ENCODE measurements around the gene UTY.

The UTY gene

DNA sequence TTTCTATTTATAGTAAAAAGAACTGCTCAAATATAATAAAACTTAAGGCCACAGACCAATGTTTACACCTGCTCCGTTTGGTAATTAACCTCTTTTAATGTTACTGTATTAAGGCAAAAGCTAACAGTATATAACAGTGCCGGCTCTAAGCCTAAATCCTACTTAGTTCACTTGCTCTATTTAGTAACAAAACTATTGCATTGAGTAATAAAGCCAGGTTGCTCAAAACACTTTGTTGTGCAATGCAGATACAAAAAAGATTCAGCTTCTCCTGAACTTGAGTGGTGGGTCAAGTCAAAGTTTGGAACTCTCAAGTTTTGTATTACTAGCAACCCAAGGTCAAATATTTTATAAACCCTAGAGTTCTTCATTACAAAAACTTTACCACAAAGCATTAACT lies 116.2 kb downstream of the UTY start:
- Mint-ChIP-seq H3K27me3 (no peaks in the 10 kb centered on the region), H3K4me3 (no peak overlapping the region), H3K9me3 (no peaks in the 10 kb centered on the region), H3K36me3 (ENCODE audit: low read depth) (peaks cover 25% of the 10 kb centered on the region), H3K27ac (no peak overlapping the region), H3K4me1 (ENCODE audit: low read depth) (peaks cover 10% of the 10 kb centered on the region)
- intact Hi-C loops (cut with micrococcal nuclease): no loop called here

DNA sequence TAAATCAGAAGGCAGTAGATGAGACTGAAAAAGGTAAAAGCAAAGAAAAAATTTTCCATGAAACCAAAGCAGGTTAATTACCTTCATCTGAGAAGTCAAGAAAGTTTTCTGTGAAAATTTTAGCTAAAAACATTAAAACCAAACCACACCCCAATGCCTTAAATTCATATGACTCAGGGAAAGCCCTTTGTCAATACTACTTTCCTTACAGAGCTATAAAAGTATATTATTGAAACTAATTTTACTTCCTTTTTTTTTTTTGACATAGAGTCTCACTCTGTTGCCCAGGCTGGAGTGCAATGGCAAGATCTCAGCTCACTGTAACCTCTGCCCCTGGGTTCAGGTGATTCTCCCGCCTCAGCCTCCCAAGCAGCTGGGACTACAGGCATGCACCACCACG lies 117.2 kb downstream of the UTY start:
- H3K27me3 Mint-ChIP-seq: no peaks in the 10 kb centered on the region
- H3K4me3 Mint-ChIP-seq: no peak overlapping the region
- peaks cover 24% of the 10 kb centered on the region for H3K36me3 Mint-ChIP-seq (ENCODE audit: low read depth)
- no peak overlapping the region for H3K27ac Mint-ChIP-seq
- H3K4me1 Mint-ChIP-seq (ENCODE audit: low read depth): peaks cover 10% of the 10 kb centered on the region
- intact Hi-C loops (cut with micrococcal nuclease): no loop called here
- no peaks in the 10 kb centered on the region for H3K9me3 Mint-ChIP-seq

DNA sequence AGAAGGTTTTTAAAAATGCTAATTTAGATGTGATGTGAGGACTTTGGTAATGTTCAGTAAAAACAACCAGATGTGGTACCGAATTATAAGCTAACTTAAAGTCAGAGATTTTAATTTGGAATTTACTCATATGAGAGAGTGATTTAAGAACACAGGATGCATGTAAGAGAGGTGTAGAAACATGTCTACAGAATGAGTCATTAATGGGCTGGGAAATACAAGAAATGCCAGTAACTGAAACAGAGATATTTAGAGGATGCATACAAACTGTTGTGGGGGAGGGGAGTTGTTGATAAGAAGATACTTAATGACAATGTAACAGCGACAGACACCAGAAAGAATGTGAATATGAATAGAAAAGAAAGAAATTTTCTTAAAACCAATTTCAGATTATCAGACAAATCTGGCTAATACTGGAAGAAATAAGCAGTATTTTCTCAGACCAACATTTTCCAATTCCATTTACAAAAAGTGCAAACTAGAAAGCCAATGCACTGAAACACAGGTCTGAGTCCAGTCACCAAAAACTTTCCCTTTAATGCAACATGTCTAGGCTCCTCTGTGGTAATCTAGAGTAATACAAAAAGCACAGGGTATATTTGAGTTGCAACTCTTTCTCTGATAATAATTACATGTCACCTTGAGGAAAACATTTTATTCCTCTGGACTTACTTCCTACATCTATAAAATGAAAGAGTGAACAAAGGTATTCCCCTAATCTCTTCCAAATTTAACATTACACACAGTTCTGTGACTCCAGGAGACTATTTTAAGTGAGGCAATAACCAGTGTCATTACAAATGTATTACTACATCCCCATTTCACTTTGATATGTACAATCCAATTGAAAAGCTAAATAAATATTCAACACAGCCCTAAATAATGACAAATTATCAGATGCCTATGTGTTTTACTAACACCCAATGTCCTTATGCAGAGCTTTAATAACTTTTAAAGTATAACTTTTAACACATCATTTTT lies 117.9 kb downstream of the UTY start:
- H3K36me3 Mint-ChIP-seq (ENCODE audit: low read depth): peaks cover 26% of the 10 kb centered on the region
- H3K4me1 Mint-ChIP-seq (ENCODE audit: low read depth): peaks cover 10% of the 10 kb centered on the region
- H3K27ac Mint-ChIP-seq: no peak overlapping the region
- H3K27me3 Mint-ChIP-seq: no peaks in the 10 kb centered on the region
- no peaks in the 10 kb centered on the region for H3K9me3 Mint-ChIP-seq
- intact Hi-C loops (cut with micrococcal nuclease): no loop called here
- no peak overlapping the region for H3K4me3 Mint-ChIP-seq

DNA sequence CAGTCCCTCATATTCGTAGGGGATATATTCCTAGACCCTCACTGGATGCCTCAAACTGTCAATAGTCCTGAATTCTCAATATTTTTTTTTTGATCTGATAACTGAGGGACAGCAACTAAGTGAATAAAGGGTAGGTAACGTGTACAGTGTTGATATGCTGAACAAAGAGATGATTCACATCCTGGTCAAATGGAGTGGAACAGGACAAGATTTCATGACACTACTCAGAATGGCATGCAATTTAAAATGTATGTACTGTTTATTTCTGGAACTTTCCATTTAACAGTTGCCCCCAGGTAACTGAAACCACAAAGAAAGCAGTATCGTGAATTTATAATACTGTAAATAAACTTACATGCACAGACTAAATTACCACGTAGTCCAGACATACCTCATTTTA lies 128.4 kb downstream of the UTY start:
- H3K9me3 Mint-ChIP-seq: no peaks in the 10 kb centered on the region

DNA sequence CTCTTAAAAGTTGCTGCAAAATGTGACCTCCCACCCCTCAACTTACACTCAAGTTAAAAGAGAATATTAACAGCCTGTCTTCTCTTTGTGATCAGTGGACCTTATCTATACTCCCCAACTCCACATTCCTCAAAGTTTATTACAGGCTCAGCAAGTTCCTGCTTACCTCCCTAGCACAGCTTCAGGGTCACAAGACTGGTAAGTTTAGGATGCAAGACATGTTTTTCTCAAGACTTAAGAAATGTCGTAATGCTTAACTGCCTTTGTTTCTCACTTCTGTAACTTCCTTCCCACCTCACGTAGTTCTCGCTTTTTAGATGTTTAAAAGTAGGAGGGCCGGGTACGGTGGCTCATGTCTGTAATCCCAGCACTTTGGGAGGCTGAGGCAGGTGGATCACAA lies 132.7 kb downstream of the UTY start:
- intact Hi-C loops (cut with micrococcal nuclease): no loop called here
- no peaks in the 10 kb centered on the region for H3K27me3 Mint-ChIP-seq
- no peak overlapping the region for H3K4me3 Mint-ChIP-seq
- H3K36me3 Mint-ChIP-seq (ENCODE audit: low read depth): peaks cover 58% of the 10 kb centered on the region
- H3K27ac Mint-ChIP-seq: peak overlapping the region; percentile 15
- no peaks in the 10 kb centered on the region for H3K9me3 Mint-ChIP-seq
- peaks cover 25% of the 10 kb centered on the region for H3K4me1 Mint-ChIP-seq (ENCODE audit: low read depth)

More for the DNA sequence above, 128.4 kb downstream of the UTY start:
- H3K4me3 Mint-ChIP-seq: no peak overlapping the region
- H3K36me3 Mint-ChIP-seq (ENCODE audit: low read depth): peaks cover 60% of the 10 kb centered on the region
- H3K27me3 Mint-ChIP-seq: no peaks in the 10 kb centered on the region
- H3K27ac Mint-ChIP-seq: no peak overlapping the region
- intact Hi-C loops (cut with micrococcal nuclease): no loop called here
- H3K4me1 Mint-ChIP-seq (ENCODE audit: low read depth): peaks cover 25% of the 10 kb centered on the region

DNA sequence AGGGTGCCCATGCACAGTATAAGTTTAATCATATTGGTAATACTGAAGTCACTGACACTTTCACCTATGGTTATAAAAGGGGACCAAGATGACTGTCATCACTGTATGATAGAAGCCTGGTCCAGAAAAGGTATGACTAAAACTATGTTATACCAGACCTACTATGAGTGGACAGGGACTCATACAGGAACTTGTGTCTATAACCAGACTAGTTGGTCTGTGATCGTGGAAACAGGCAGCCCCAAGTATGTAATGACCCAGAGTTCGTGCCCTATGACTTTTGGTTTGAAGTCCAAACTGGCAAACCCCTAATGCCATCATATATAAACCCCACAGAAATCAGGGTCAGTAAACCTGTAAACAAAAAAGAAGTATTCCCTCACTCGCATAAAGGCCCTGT lies 134.3 kb downstream of the UTY start:
- H3K4me3 Mint-ChIP-seq: no peak overlapping the region
- no peaks in the 10 kb centered on the region for H3K9me3 Mint-ChIP-seq
- H3K36me3 Mint-ChIP-seq (ENCODE audit: low read depth): peaks cover 57% of the 10 kb centered on the region
- intact Hi-C loops (cut with micrococcal nuclease): no loop called here
- no peak overlapping the region for H3K27ac Mint-ChIP-seq
- peaks cover 16% of the 10 kb centered on the region for H3K4me1 Mint-ChIP-seq (ENCODE audit: low read depth)
- no peaks in the 10 kb centered on the region for H3K27me3 Mint-ChIP-seq

DNA sequence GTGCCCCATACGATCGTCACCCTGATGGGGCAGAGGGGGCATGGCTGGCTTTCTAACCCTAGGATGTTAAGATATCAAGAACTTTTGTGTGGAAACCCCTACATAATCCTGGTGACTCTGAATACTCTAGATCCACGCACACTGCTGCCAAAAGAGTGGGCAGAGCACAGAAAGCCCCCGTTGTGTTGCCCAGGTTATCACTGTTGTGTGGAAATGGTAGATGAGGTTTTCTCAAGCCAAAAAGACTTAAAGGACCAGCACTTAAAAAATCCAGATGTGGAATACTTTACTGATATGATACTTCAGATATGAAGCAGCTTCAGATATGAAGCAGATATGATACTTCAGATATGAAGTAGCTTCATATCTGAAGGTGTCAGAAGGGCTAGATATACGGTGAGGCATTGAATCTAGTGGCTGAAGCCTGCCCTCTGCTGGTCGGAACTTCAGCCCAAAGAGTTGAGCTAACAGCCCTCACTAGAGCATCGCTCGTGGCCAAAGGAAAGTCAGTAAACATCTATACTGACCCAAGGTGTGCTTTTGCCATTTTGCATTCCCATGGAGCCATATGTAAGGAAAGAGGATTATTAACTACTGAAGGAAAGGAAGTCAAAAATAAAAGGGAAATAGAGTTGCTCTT lies 136.4 kb downstream of the UTY start:
- H3K9me3 Mint-ChIP-seq: no peaks in the 10 kb centered on the region
- no peak overlapping the region for H3K27ac Mint-ChIP-seq
- no peaks in the 10 kb centered on the region for H3K27me3 Mint-ChIP-seq
- H3K36me3 Mint-ChIP-seq (ENCODE audit: low read depth): peaks cover 76% of the 10 kb centered on the region
- intact Hi-C loops (cut with micrococcal nuclease): no loop called here
- H3K4me3 Mint-ChIP-seq: no peak overlapping the region
- peaks cover 28% of the 10 kb centered on the region for H3K4me1 Mint-ChIP-seq (ENCODE audit: low read depth)

DNA sequence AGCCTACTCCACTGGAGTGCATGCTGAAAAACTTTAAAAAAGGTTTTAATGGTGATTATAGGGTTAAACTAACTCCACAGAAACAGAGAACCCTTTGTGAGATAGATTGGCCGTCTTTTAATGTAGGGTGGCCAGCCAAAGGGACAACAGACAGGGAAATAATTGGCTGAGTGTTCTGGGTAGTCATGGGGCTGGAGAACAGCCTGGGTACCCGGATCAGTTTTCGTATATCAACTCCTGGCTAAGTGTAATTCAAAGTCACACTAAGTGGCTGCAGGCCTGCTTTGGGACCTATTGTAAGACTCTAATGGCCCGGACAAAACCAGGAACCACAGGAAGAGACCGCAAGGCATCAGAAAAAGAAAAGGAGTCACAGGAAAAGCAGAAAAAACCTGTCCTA lies 139.9 kb downstream of the UTY start:
- Mint-ChIP-seq H3K27ac (peak overlapping the region; percentile 63), H3K9me3 (no peaks in the 10 kb centered on the region), H3K27me3 (no peaks in the 10 kb centered on the region), H3K4me1 (ENCODE audit: low read depth) (peaks cover 21% of the 10 kb centered on the region), H3K4me3 (no peak overlapping the region), H3K36me3 (ENCODE audit: low read depth) (peaks cover 64% of the 10 kb centered on the region)
- intact Hi-C loops (cut with micrococcal nuclease): no loop called here

DNA sequence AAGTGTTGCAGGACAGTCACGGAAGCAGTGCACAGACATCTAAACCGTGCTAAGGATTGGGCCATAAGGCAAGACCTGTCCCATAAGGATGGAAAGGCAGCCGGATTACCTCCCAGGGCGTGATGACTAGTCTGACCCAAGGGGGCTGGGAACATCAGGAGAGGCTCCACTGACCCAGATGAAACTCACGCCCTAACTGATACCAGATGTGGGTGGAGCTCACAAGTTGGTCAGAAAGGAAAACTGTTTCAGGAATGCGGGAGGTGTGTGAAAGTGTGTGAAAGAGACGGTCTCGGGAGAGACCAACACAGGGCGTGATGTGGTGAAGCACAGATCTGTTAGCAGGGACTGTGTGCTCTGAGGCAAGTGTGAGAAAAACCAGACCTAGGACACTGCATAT lies 140.5 kb downstream of the UTY start:
- Mint-ChIP-seq H3K36me3 (ENCODE audit: low read depth) (peaks cover 68% of the 10 kb centered on the region), H3K4me1 (ENCODE audit: low read depth) (peaks cover 21% of the 10 kb centered on the region), H3K9me3 (no peaks in the 10 kb centered on the region), H3K4me3 (no peak overlapping the region), H3K27me3 (no peaks in the 10 kb centered on the region), H3K27ac (peak overlapping the region; percentile 63)
- intact Hi-C loops (cut with micrococcal nuclease): no loop called here

DNA sequence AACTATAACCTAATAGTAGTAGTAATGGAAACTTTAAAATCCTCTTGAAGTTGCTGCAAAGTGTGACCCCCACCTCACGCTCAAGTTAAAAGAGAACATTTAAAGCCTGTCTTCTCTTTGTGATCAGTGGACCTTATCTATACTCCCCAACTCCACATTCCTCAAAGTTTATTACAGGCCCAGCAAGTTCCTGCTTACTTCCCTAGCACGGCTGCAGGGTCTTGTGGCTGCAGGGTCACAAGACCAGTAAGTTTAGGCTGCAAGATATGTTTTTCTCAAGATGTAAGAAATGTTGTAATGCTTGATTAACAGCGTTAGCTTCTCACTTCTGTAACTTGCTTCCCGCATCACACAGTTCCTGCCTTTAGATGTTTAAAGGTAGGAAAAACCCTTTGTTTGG lies 141.1 kb downstream of the UTY start:
- intact Hi-C loops (cut with micrococcal nuclease): no loop called here
- H3K4me3 Mint-ChIP-seq: no peak overlapping the region
- H3K27me3 Mint-ChIP-seq: no peaks in the 10 kb centered on the region
- peaks cover 70% of the 10 kb centered on the region for H3K36me3 Mint-ChIP-seq (ENCODE audit: low read depth)
- H3K9me3 Mint-ChIP-seq: no peaks in the 10 kb centered on the region
- peak overlapping the region; percentile 63 for H3K27ac Mint-ChIP-seq
- peaks cover 21% of the 10 kb centered on the region for H3K4me1 Mint-ChIP-seq (ENCODE audit: low read depth)

DNA sequence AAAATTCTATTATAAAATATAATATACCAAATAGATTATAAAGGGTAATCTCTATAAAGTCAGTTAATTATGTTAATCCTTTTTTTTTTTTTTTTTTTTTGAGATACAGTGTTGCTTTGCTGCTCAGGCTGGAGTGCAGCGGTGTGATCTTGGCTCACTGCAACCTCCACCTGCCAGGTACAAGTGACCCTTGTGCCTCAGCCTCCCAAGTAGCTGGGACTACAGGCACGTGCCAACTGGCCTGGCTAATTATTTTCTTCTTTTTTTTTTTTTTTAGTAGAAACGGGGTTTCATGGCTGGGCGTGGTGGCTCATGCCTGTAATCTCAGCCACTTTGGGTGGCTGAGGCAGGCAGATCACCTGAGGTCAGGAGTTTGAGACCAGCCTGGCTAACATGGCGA lies 141.9 kb downstream of the UTY start:
- Mint-ChIP-seq H3K36me3 (ENCODE audit: low read depth) (peaks cover 70% of the 10 kb centered on the region), H3K9me3 (no peaks in the 10 kb centered on the region), H3K4me3 (no peak overlapping the region), H3K27me3 (no peaks in the 10 kb centered on the region), H3K4me1 (ENCODE audit: low read depth) (peaks cover 21% of the 10 kb centered on the region), H3K27ac (no peak overlapping the region)
- intact Hi-C loops (cut with micrococcal nuclease): no loop called here

DNA sequence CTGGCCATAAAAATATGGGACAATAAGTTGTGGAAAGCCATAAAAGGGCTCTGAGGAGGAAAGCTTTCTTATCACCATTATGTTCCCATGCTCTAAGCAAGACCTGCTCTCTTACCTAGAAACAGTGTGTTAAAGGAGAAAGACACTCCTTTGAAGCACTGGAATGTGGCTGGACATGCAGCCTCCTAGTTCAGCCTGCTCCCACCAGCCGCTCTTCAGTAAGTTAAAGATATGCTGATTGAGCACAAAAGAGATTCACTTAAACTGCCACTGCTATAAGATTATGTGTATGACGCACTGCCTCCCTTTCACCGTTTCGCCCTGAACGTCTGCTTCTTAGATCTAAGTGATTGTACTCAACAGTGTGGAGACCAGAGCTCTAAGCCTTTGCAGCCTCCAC lies 146.0 kb downstream of the UTY start:
- H3K9me3 Mint-ChIP-seq: no peaks in the 10 kb centered on the region
- peaks cover 58% of the 10 kb centered on the region for H3K36me3 Mint-ChIP-seq (ENCODE audit: low read depth)
- no peak overlapping the region for H3K27ac Mint-ChIP-seq
- no peak overlapping the region for H3K4me3 Mint-ChIP-seq
- intact Hi-C loops (cut with micrococcal nuclease): no loop called here
- H3K27me3 Mint-ChIP-seq: no peaks in the 10 kb centered on the region
- peaks cover 3% of the 10 kb centered on the region for H3K4me1 Mint-ChIP-seq (ENCODE audit: low read depth)

DNA sequence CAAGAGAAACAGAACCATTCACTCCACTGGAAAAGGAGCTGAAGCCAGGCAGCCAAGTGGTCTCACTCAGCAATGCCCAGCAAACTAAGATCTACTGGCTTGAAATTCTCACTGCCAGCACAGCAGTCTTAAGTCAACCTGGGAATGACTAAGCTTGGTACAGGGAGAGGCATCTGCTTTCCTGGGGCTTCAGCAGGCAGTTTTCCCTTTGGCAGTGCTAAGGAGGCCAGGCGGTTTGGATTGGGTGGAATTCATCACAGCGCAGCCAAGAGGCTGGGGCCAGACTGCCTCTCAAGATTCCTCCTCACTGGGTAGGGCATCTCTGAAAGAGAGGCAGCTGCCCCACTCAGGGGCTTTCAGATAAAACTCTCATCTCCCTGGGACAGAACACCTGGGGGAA lies 149.2 kb downstream of the UTY start:
- Mint-ChIP-seq H3K27me3 (no peaks in the 10 kb centered on the region), H3K9me3 (no peaks in the 10 kb centered on the region), H3K36me3 (ENCODE audit: low read depth) (peaks cover 61% of the 10 kb centered on the region), H3K4me1 (ENCODE audit: low read depth) (no peaks in the 10 kb centered on the region), H3K27ac (no peak overlapping the region), H3K4me3 (no peak overlapping the region)
- intact Hi-C loops (cut with micrococcal nuclease): no loop called here

DNA sequence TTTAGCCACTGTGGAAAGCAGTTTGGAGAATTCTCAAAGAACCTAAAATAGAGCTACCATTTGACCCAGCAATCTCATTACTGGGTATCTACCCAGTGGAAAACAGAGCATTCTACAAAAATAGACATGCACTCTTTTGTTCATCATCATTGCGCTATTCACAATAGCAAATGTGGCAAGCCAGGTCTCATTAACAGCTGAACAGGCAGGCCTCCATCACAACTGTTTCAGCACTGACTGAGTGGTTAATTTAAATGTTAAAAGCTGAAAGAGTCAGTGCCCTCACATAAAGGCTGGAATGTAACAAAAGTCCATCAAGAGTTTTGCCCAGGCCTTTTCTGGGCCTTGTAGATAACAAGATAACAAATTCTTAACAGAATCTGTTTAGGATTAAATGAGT lies 166.9 kb downstream of the UTY start:
- H3K27me3 Mint-ChIP-seq: no peaks in the 10 kb centered on the region
- peaks cover 59% of the 10 kb centered on the region for H3K36me3 Mint-ChIP-seq (ENCODE audit: low read depth)
- no peaks in the 10 kb centered on the region for H3K4me1 Mint-ChIP-seq (ENCODE audit: low read depth)
- H3K4me3 Mint-ChIP-seq: no peak overlapping the region
- H3K27ac Mint-ChIP-seq: no peak overlapping the region
- H3K9me3 Mint-ChIP-seq: no peaks in the 10 kb centered on the region
- intact Hi-C loops (cut with micrococcal nuclease): no loop called here

All from dendritic cell treated with granulocyte-macrophage colony-stimulating factor and Interleukin-4, amounts not matched to agents 40 ng/mL and 50 ng/mL, for 4 days (primary cell).